Measurements from ENCODE around the gene NALF2.

Gene NALF2

DNA sequence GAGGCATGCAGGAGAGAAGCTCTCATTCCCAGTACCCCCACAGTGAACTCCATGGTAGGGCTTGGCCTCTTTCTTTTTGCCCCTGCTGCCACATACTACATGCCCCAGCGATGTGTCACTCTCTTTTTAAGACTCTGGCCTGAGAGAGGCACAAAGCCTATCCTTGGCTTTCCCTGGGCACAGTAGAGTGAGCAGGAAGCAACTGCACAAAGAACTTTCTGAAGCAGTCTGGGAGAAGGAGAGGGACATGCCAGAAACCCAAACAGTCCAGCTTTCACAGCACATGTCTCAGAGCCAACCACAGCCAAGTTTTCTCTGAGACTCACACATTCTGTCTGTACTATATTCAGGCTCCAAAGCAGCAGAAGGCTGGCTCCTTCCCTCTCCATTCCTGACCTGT, 7.9 kb upstream of the NALF2 start:
- no peak for DNase-seq (ENCODE audit: extremely low read depth, low read depth)
- TF ChIP-seq, protein P1, sequence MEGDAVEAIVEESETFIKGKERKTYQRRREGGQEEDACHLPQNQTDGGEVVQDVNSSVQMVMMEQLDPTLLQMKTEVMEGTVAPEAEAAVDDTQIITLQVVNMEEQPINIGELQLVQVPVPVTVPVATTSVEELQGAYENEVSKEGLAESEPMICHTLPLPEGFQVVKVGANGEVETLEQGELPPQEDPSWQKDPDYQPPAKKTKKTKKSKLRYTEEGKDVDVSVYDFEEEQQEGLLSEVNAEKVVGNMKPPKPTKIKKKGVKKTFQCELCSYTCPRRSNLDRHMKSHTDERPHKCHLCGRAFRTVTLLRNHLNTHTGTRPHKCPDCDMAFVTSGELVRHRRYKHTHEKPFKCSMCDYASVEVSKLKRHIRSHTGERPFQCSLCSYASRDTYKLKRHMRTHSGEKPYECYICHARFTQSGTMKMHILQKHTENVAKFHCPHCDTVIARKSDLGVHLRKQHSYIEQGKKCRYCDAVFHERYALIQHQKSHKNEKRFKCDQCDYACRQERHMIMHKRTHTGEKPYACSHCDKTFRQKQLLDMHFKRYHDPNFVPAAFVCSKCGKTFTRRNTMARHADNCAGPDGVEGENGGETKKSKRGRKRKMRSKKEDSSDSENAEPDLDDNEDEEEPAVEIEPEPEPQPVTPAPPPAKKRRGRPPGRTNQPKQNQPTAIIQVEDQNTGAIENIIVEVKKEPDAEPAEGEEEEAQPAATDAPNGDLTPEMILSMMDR (IDR thresholded peaks at IDR 0.05; ENCODE audit: low read depth, low read length): no peak

DNA sequence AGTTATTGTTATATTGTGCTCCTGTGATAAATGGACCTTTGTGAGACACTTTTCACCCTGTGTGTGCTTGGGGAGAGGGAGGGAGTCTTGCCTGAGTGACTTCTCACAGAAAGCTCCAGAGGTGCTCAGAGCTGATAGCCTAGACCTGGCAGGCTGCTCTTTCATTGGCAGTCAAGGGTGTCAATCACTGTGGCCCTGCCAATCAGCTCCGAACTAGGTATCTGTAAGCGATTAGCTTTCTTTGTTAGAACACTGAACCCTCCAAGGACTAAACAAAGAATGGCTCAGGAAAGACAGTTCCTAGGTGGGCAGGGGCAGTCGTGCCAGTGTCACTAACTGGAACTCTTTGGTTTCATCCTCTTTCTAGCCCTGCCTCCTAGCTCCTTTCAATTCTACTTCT, 2.7 kb upstream of the NALF2 start:
- DNase-seq (ENCODE audit: extremely low read depth, low read depth): no peak
- TF ChIP-seq, protein P1 (IDR thresholded peaks at IDR 0.05; ENCODE audit: low read depth, low read length): no peak

DNA sequence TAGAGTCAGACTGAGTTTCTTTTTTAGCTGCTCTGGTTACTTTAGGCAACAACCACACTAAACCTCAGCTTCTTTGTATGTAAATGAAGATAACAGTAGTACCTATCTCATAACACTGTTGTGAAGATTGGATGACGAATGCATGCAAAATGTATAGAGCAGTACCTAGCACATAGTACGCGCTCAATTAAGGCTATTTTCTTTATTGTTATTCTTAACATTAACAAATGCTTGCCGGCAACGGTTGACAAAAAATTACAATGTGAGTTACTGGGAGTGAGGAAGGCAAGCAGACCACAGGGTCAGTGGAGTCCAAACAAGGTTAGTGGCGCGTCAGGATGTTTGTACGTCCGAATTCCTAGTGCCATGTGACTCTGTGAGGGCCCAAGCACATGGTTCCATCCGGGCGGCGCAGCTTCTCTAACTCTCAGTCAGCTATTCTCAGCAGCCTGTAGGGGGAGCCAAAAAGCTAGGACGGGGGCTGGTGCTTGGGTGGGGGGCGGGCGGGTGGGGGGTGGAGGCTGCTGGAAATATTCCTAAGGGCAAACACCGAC, 821 bp upstream of the NALF2 start:
- TF ChIP-seq, protein P1 (IDR thresholded peaks at IDR 0.05; ENCODE audit: low read depth, low read length): peak; percentile 13
- DNase-seq (ENCODE audit: extremely low read depth, low read depth): no peak

DNA sequence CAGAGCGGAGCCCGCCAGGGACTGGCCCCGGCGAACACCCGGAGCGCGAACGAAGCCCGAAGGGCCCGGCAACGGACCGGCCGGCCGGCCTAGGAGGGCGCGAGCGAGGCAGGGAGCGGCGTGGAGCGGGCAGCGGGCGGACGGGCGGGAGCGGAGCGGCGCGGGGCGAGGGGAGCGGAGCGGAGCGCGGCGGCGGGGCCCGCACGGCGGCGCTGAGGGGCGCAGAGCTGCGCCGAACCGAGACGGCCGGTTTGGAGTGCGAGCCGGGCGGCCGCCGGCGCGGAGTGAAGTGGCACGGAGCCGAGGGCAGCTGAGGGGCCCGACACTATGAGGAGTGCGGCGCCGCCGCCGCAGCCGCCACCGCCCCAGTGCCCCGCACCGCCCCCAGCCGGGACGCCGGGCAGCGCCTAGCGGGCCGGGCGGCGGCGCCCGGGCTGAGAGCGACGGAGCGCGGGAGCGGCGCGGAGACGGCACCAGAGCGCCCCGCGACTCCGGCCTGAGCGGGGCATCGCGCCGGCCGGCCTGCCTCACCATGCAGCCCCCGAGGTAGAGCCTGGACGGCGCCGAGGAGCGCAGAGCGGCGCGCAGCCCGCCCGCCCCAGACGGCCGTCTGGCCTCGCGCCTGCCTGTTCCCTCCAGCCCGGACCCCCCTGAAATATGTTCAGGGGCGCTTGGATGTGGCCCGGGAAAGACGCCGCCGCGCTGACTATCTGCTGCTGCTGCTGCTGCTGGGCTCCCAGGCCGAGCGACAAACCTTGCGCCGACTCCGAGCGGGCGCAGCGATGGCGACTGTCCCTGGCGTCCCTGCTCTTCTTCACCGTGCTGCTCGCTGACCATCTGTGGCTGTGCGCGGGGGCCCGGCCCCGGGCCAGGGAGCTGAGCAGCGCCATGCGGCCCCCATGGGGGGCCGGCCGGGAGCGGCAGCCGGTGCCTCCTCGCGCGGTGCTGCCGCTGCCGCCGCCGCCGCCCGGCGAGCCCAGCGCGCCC, 793 bp downstream of the NALF2 start:
- TF ChIP-seq, protein P1 (IDR thresholded peaks at IDR 0.05; ENCODE audit: low read depth, low read length): no peak
- DNase-seq (ENCODE audit: extremely low read depth, low read depth): no peak

DNA sequence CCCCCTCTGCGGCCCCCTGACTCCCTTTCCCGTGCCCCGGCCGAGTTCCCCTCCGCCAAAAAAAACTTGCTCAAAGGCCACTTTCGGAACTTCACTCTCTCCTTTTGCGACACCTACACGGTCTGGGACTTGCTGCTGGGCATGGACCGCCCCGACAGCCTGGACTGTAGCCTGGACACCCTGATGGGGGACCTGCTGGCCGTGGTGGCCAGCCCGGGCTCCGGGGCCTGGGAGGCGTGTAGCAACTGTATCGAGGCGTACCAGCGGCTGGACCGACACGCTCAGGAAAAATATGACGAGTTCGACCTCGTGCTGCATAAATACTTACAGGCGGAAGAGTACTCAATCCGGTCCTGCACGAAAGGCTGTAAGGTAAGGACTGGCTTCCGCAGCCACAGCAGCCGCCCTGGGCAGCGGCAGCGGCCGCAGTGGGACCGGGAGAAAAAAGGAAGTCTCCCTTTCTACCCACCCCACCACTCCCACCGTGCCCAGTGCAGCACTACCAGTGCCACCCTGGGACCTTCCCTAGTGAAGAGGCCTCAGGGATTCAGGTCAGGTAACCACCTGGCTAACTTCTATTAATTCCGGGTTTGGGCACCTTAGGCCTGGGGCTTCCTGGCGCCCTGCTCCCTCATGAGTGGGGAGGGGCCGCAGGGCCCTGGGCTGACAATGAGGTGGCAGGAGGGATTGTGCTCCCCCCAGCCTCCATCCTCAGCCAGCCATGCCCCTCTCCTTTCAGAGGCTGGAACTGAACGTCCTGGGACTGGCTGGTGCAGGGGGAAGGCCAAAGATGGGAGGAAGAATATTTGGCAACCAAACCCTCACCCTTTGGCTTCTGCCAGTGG, 1.9 kb downstream of the NALF2 start:
- no peak for DNase-seq (ENCODE audit: extremely low read depth, low read depth)
- TF ChIP-seq, protein P1 (IDR thresholded peaks at IDR 0.05; ENCODE audit: low read depth, low read length): no peak

DNA sequence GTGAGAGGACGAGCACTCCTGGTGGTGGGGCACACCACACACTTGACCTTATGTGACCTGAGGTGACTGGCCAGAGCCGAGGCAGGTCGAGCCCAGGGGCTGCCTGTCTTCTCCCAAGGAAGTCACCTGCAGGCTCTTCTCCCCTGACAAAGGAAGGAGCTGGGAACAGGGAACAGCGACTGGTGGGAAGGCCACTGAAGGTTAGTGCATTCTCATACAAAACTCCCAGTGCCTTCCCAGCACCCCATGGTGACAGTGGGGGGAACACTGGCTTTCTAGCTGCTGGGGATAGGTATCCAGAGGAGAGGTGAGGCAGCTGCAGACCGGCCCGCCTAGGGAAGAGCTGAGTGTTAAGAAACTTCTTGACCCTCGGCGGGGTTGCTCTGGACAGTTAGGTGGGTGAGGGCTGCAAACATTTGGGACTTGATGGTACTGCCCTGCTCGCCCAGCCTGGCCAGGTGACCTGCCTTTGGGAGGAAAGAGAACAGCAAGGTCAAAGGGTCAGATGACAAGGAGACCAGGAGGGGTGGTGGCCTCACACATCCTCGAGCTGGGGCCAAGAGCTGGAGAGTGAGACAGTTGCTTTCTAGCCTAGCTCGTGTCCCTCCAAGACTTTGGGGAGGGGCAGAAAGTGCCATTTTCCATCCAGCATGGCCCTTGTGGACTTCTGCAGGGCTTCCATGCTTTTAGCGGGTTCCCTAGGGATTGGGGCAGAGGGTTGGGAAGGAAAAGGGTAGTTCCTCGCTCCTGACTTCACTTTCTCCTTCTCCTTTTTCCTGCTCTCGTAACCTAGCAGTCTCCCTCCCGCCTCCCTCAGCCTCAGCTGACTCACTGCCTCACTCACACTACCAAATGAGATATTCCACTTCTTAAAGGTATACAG, 2.7 kb downstream of the NALF2 start:
- TF ChIP-seq, protein P1 (IDR thresholded peaks at IDR 0.05; ENCODE audit: low read depth, low read length): no peak
- no peak for DNase-seq (ENCODE audit: extremely low read depth, low read depth)

Measured in AG09319 (cell line).